IPS-NIHi7 (cell line): Measurements from ENCODE around the gene ZNF292.
"Not testable (repeated sequence)": the region's sequence is repeated elsewhere in the genome, so short reads cannot be mapped to it uniquely, and the experiment has no call there.

Source experiments
- DNase-seq: peaks from one replicate; pipeline ENCODE4 v3.0.0; 2012; ENCODE audit warnings: mixed read lengths; ENCODE audit errors: extremely low spot score

Gene ZNF292

GRCh38 chr6:87161299-87161698, 5.9 kb downstream of the ZNF292 start:
- no peak for DNase-seq

DNA sequence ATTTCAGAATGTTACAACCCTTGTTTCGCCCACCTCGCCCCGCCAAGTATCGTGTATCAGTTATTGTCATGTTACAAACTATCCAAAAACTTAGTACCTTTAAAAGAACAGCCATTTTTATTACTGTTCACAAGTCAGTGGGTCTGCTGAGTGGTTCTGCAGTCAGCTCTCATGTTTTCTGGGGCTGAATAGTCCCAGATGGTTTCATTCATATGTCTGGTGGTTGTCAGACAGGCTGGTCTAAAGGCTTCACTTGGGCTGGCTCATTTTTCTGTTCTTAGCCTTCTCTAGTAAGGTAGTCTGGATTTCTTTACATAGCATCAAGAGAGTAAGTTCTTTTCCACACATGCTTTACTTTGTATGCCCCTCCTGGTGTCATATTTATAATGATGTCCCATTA, 8.6 kb downstream of the ZNF292 start:
- no peak for DNase-seq

DNA sequence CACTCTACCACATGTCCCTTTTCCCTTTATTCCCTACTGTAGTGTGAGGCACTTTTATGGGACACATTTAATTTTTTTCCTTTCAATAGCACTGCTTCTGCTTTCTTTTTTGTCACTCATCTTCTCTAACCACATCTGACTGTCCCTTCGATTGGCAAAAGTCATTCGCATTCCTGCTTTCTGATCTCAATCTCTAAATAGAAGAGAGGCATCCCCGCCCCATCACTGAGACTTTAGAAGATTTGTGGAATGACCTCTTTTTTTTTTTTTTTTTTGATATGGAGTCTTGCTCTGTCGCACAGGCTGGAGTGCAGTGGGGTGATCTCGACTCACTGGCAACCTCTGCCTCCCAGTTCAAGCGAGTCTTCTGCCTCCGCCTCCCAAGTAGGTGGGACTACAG, 9.1 kb downstream of the ZNF292 start:
- DNase-seq, result no peak

DNA sequence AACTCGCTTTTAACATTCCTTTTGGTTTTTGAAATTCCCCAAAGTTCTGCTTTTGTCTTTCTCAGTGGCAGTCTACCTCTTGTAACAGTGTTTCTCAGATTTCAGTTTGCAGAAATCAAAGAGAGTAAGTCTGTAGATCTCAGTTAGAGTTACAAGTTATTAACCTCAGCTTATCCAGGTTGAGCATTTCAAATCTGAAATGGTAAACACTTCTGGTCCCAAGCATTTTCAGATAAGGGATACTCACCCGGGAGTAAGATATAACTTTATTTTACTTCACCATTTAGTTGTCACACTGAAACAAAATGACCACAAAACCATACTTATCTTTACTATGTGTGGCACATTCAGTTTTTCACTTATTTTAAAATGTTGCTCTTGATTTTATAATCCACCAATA, 9.8 kb downstream of the ZNF292 start:
- no peak for DNase-seq

- DNase-seq, result no peak
These were observed 16.7 kb downstream of the ZNF292 start for GRCh38 chr6:87171938-87172633.

- no peak for DNase-seq
These were observed 18.8 kb downstream of the ZNF292 start for GRCh38 chr6:87174078-87174579.

DNA sequence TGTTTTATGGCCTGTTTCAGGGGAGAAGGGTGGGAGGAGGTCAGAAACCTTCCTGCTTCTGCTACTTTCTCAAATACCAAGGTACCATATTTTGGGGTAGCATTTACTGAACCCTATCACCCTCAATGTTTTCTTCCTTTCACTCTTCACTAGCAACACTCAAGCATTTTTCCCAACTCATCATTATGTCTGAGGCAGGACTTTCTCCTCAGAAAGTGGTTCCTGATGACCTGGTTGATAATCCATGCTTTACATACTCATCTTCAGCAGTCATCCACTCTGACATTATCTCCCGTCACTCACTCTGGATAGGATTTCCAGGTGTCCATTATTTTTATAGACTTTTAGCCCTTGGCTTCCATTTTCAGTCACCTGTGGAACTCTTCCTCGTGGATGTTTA, 21.1 kb downstream of the ZNF292 start:
- no peak for DNase-seq

DNA sequence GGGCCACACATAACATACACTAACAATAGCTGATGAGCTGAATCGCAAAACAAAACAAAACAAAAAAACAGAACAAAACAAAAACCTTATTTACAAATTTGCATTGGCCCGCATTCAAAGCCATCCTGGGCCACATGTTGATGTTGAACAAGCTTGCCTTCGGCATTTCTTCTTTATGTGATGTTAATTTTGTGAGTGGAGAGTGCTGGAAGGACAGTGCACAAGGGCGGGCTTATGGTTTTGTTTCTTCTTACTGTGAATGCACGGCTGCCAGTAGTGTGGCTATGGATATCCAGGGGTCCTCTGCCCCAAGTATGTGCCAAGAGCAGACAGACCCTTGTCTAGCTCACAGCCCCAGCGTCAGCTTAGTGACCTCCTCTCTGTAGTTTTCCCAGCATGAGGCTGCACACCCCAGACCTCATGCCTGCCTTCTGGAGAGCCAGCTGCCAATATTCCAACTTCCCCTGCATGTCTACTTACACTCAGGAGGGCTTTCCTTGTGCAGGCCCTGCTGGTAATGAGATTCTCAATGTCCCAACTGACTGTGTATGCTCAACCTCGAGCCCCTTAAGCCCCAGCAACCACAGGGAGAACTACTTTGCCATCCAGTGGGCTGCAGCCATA, 24.9 kb downstream of the ZNF292 start:
- no peak for DNase-seq

DNA sequence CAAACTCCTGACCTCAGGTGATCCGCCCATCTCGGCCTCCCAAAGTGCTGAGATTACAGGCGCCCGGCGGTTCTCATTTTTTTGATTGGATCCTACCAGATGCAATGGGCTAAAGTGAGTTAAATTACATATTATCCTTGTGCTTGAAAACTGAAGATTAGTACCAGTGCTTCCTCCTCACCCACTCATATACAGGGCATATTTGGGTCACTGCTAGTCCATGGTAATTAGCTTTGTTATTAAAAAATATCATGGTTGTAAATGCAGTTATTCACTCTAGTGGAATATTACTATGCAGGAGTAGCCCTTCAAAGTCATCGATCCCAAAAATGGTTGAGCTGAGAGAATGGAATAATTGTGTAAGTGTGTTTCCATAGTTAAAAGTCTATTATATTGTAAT, 26.5 kb downstream of the ZNF292 start:
- no peak for DNase-seq

GRCh38 chr6:87182321-87182720, 27.0 kb downstream of the ZNF292 start:
- DNase-seq, result no peak

- no peak for DNase-seq
These were observed 27.6 kb downstream of the ZNF292 start for GRCh38 chr6:87182940-87183339.

DNA sequence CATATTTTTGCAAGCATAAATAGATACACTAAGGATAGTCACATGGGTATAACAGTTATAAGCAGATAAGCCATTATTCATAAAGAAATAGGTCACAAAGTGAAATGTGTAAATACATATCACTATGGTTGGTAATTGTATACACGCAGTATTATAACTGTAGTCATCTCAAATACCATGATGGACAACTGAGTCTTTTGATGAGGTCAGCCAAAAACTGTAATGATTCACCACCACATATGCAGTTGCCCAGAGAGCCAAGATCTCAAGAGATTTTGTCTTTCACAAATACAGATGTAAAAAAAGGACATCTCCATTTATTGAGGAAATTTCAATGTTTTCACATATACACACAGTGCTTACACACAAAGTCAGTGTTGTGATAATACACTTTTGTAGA, 28.3 kb downstream of the ZNF292 start:
- DNase-seq, result no peak

DNA sequence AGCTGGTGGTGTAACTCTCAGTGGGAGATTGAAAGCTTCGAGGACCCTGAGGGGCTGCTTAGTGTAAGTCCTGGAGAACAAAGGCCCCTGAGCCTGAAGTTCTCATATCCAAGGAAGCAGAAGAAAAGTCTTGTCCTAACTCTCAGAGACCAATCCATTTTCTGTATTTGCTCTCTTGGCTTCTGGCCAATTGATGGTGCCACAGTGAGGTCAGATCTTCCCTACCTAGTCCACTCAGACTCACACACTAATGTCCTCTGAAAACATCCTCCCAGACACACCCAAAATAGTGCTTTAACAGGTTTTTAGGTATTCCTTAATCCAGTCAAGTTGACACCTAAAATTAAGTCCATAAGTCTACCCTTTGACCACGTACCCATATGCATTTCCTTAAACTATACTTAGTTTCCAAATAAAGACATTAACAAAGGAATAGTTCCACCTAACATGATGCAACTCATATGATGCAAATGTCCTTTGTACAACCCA, 29.4 kb downstream of the ZNF292 start:
- DNase-seq, result no peak

DNA sequence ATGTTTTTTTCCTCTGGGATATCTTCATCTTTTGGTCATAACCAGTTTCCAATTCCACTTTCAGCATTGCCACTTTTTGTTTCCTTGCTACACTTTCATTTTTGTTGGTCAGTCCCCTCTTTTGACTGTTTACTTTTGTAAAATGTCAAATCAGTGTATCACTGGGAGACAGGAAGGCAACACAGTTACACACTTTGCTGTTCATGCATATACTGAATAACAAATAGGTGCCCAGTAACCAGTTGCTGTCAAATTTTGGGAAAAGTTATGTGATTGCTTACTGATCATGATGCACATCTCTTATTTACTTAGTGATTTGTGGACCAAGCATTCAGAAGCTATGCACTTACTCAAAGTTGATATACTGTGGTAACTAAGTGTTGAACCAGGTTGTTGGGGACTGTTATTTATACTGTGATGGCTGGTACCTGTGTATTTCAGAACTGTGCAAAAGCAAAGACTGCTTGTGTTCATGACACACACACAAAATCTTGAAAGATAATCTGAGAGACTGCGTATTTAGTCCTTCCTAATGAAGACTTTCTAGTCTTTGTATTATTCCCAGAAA, 41.0 kb downstream of the ZNF292 start:
- DNase-seq, result no peak

DNA sequence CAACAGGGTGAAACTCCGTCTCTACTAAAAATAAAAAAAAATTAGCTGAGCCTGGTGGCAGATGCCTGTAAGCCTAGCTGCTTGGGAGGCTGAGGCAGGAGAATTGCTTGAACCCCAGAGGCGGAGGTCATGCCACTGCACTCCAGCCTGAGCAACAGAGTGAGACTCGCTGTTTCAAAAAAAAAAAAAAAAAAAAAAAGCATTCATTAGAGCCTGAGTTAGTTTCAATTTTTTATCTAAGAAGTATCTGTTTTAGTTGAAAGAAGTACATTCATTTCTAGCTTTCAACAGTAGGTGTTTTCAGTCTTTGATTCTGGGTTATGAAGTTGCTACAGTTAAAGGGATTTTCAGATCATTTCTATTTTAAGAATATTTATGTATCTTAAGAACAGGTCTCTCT, 42.2 kb downstream of the ZNF292 start:
- no peak for DNase-seq

- DNase-seq, result not testable (repeated sequence)
These were observed 42.9 kb downstream of the ZNF292 start for GRCh38 chr6:87198022-87198810.

DNA sequence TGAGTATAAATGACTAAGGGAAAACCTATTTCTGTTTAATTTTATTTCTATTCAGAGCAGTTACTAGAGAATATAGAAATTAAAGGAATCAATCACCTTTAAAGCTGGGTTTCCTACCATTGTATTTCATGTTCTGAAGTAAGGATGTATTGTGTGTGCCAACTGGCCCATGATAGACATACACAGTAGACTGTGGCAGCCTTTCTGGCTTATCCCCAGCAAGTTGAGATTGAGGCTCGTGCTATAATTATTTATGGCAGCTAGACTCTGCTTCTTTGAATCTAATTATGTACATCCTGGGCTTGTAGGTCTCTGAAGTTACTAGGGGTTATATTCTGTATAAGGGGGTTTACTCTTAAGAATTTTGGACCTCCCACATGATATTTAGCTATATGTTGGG, 44.4 kb downstream of the ZNF292 start:
- DNase-seq, result no peak

- DNase-seq, result no peak
These were observed 45.3 kb downstream of the ZNF292 start for GRCh38 chr6:87200469-87201175.

- no peak for DNase-seq
These were observed 48.2 kb downstream of the ZNF292 start for GRCh38 chr6:87203448-87204023.

- no peak for DNase-seq
These were observed 54.4 kb downstream of the ZNF292 start for GRCh38 chr6:87209812-87210211.

- no peak for DNase-seq
These were observed 55.6 kb downstream of the ZNF292 start for GRCh38 chr6:87210979-87211378.
